KOPT-K1 (cell line): ENCODE measurements around the gene SORCS2.

ENCODE experiments used
- H3K27ac ChIP-seq: fragments of 200-600 bp; sonication (generic); 2 replicates; pipeline ENCODE4 v1.5.1; 2016; ENCODE audit warnings: antibody characterized with exemption, mild to moderate bottlenecking, low read depth, low read length; ENCODE audit not compliant: poor library complexity, severe bottlenecking
- H3K36me3 ChIP-seq: fragments of 200-600 bp; sonication (generic); 2 replicates; pipeline ENCODE4 v1.5.1; 2017; ENCODE audit warnings: antibody characterized with exemption, mild to moderate bottlenecking, low read length, moderate library complexity; ENCODE audit not compliant: insufficient read depth
- H3K9me3 ChIP-seq: fragments of 200-600 bp; sonication (generic); 2 replicates; pipeline ENCODE4 v1.5.1; 2017; ENCODE audit warnings: antibody characterized with exemption, low read length, mild to moderate bottlenecking; ENCODE audit not compliant: insufficient read depth, poor library complexity, severe bottlenecking

SORCS2 gene

GRCh38 chr4:7421356-7422150 is 229.2 kb downstream of the SORCS2 start:
- Histone ChIP-seq H3K27ac (no peak overlapping the region), H3K9me3 (no peaks in the 10 kb centered on the region), H3K36me3 (no peaks in the 10 kb centered on the region)

- H3K36me3 ChIP-seq: no peaks in the 10 kb centered on the region
- H3K9me3 ChIP-seq: no peaks in the 10 kb centered on the region
- H3K27ac ChIP-seq: no peak overlapping the region
Observed at GRCh38 chr4:7422151-7422897, 230.0 kb downstream of the SORCS2 start.

- H3K9me3 ChIP-seq: no peaks in the 10 kb centered on the region
- no peak overlapping the region for H3K27ac ChIP-seq
- H3K36me3 ChIP-seq: no peaks in the 10 kb centered on the region
Observed at GRCh38 chr4:7422898-7423180, 230.5 kb downstream of the SORCS2 start.

GRCh38 chr4:7423391-7423790 is 231.1 kb downstream of the SORCS2 start:
- Histone ChIP-seq H3K27ac (no peak overlapping the region), H3K9me3 (no peaks in the 10 kb centered on the region), H3K36me3 (no peaks in the 10 kb centered on the region)

GRCh38 chr4:7423801-7424552 is 231.6 kb downstream of the SORCS2 start:
- Histone ChIP-seq H3K27ac (no peak overlapping the region), H3K36me3 (no peaks in the 10 kb centered on the region), H3K9me3 (no peaks in the 10 kb centered on the region)

GRCh38 chr4:7424553-7425111 is 232.3 kb downstream of the SORCS2 start:
- no peaks in the 10 kb centered on the region for H3K9me3 ChIP-seq
- no peak overlapping the region for H3K27ac ChIP-seq
- no peaks in the 10 kb centered on the region for H3K36me3 ChIP-seq

- no peak overlapping the region for H3K27ac ChIP-seq
- H3K9me3 ChIP-seq: no peaks in the 10 kb centered on the region
- H3K36me3 ChIP-seq: no peaks in the 10 kb centered on the region
Observed at GRCh38 chr4:7425124-7425523, 232.8 kb downstream of the SORCS2 start.

- no peak overlapping the region for H3K27ac ChIP-seq
- H3K9me3 ChIP-seq: no peaks in the 10 kb centered on the region
- no peaks in the 10 kb centered on the region for H3K36me3 ChIP-seq
Observed at GRCh38 chr4:7425591-7426468, 233.5 kb downstream of the SORCS2 start.

- Histone ChIP-seq H3K9me3 (no peaks in the 10 kb centered on the region), H3K36me3 (no peaks in the 10 kb centered on the region), H3K27ac (no peak overlapping the region)
Observed at GRCh38 chr4:7426525-7427171, 234.3 kb downstream of the SORCS2 start.

- Histone ChIP-seq H3K36me3 (no peaks in the 10 kb centered on the region), H3K27ac (no peak overlapping the region), H3K9me3 (no peaks in the 10 kb centered on the region)
Observed at GRCh38 chr4:7427361-7427760, 235.0 kb downstream of the SORCS2 start.

GRCh38 chr4:7427831-7428260 is 235.5 kb downstream of the SORCS2 start:
- Histone ChIP-seq H3K27ac (no peak overlapping the region), H3K9me3 (no peaks in the 10 kb centered on the region), H3K36me3 (no peaks in the 10 kb centered on the region)

- H3K36me3 ChIP-seq: no peaks in the 10 kb centered on the region
- H3K27ac ChIP-seq: no peak overlapping the region
- no peaks in the 10 kb centered on the region for H3K9me3 ChIP-seq
Observed at GRCh38 chr4:7428261-7429068, 236.1 kb downstream of the SORCS2 start.

GRCh38 chr4:7429069-7429416 is 236.7 kb downstream of the SORCS2 start:
- Histone ChIP-seq H3K36me3 (no peaks in the 10 kb centered on the region), H3K27ac (no peak overlapping the region), H3K9me3 (no peaks in the 10 kb centered on the region)
